ENCODE measurements around the gene NRXN2.

NRXN2 gene

GRCh38 chr11:64643256-64643881, 79.6 kb downstream of the NRXN2 start:
- no peak overlapping the region for H3K27ac ChIP-seq (replicated peaks; ENCODE audit: low read length)
- peaks cover 2 to 3% of the 10 kb centered on the region in 2 donors for H3K9me3 ChIP-seq (replicated peaks in 1 of 2; ENCODE audit: control insufficient read depth in 2 of 2, insufficient read depth in 1 of 2, low read depth in 1 of 2, low read length in 2 of 2)
- H2BK120ac ChIP-seq (ENCODE audit: low read depth, low read length): peak overlapping the region; percentile 47
- H3K4ac ChIP-seq (ENCODE audit: low read length): no peak overlapping the region
- H3K18ac ChIP-seq (ENCODE audit: low read length): peak overlapping the region; percentile 98
- peaks cover 13 to 30% of the 10 kb centered on the region in 2 donors for H3K4me1 ChIP-seq (ENCODE audit: control insufficient read depth in 2 of 2, insufficient read depth in 1 of 2, low read depth in 1 of 2, low read length in 2 of 2)
- peak overlapping the region; percentile 88 for H3K9ac ChIP-seq (ENCODE audit: low read depth, low read length, poor library complexity)
- no peak for DNase-seq (ENCODE audit: low spot score)
- H2BK15ac ChIP-seq (ENCODE audit: low read length): no peak overlapping the region
- H3K4me3 ChIP-seq (ENCODE audit: low read length in 2 of 2): peak overlapping the region; percentile 48 to 89
- H2AFZ ChIP-seq (ENCODE audit: low read length): peak overlapping the region; percentile 82
- WGBS, 2 donors (ENCODE audit: extremely low coverage in 2 of 2, insufficient read length in 2 of 2, insufficient replicate concordance in 1 of 2): no CpG with 5 or more reads among the region's 53 CpGs
- no peak overlapping the region for H2BK5ac ChIP-seq (ENCODE audit: low read length)
- peak overlapping the region; percentile 91 for H3K4me2 ChIP-seq (ENCODE audit: insufficient read depth, low read length, poor library complexity, severe bottlenecking)
- H4K8ac ChIP-seq (ENCODE audit: low read depth, low read length): peak overlapping the region; percentile 83
- H3K14ac ChIP-seq (ENCODE audit: low read length): no peak overlapping the region
- no peak overlapping the region for H4K91ac ChIP-seq (ENCODE audit: low read depth, low read length, poor library complexity)
- H3K79me1 ChIP-seq (ENCODE audit: low read depth, low read length): peaks cover 7% of the 10 kb centered on the region
- peaks cover 8 to 54% (median 37%) of the 10 kb centered on the region in 3 experiments for H3K27me3 ChIP-seq (ENCODE audit: control insufficient read depth in 3 of 3, insufficient read depth in 3 of 3, low read depth in 1 of 3, low read length in 3 of 3)
- peak overlapping the region; percentile 22 for H3K23ac ChIP-seq (ENCODE audit: low read depth, low read length, poor library complexity)
- H2BK12ac ChIP-seq (ENCODE audit: low read length): no peak overlapping the region
- H2AK5ac ChIP-seq (ENCODE audit: low read depth, low read length): peak overlapping the region; percentile 90
- H3K36me3 ChIP-seq (replicated peaks in 1 of 2; ENCODE audit: control insufficient read depth in 2 of 2, insufficient read depth in 2 of 2, low read length in 2 of 2): no peaks in the 10 kb centered on the region

- H2BK5ac ChIP-seq (ENCODE audit: low read length): no peak overlapping the region
- H3K79me1 ChIP-seq (ENCODE audit: low read depth, low read length): peaks cover 7% of the 10 kb centered on the region
- no peak for DNase-seq (ENCODE audit: low spot score)
- H3K4me2 ChIP-seq (ENCODE audit: insufficient read depth, low read length, poor library complexity, severe bottlenecking): peak overlapping the region; percentile 91
- H3K23ac ChIP-seq (ENCODE audit: low read depth, low read length, poor library complexity): peak overlapping the region; percentile 22
- no peak overlapping the region for H3K27ac ChIP-seq (replicated peaks; ENCODE audit: low read length)
- peak overlapping the region; percentile 82 for H2AFZ ChIP-seq (ENCODE audit: low read length)
- H3K14ac ChIP-seq (ENCODE audit: low read length): peak overlapping the region; percentile 65
- H2BK15ac ChIP-seq (ENCODE audit: low read length): no peak overlapping the region
- H3K9me3 ChIP-seq (replicated peaks in 1 of 2; ENCODE audit: control insufficient read depth in 2 of 2, insufficient read depth in 1 of 2, low read depth in 1 of 2, low read length in 2 of 2): peaks cover 2 to 3% of the 10 kb centered on the region in 2 donors
- no peak overlapping the region for H3K4ac ChIP-seq (ENCODE audit: low read length)
- no CpG with 5 or more reads among the region's 36 CpGs for WGBS, 2 donors (ENCODE audit: extremely low coverage in 2 of 2, insufficient read length in 2 of 2, insufficient replicate concordance in 1 of 2)
- peak overlapping the region; percentile 88 for H3K9ac ChIP-seq (ENCODE audit: low read depth, low read length, poor library complexity)
- H4K8ac ChIP-seq (ENCODE audit: low read depth, low read length): no peak overlapping the region
- H3K4me3 ChIP-seq (ENCODE audit: low read length in 2 of 2): peak overlapping the region; percentile 48 to 89
- no peaks in the 10 kb centered on the region for H3K36me3 ChIP-seq (replicated peaks in 1 of 2; ENCODE audit: control insufficient read depth in 2 of 2, insufficient read depth in 2 of 2, low read length in 2 of 2)
- H4K91ac ChIP-seq (ENCODE audit: low read depth, low read length, poor library complexity): peak overlapping the region; percentile 56
- peak overlapping the region; percentile 82 for H2AK5ac ChIP-seq (ENCODE audit: low read depth, low read length)
- peaks cover 13 to 30% of the 10 kb centered on the region in 2 donors for H3K4me1 ChIP-seq (ENCODE audit: control insufficient read depth in 2 of 2, insufficient read depth in 1 of 2, low read depth in 1 of 2, low read length in 2 of 2)
- peak overlapping the region; percentile 47 for H2BK120ac ChIP-seq (ENCODE audit: low read depth, low read length)
- no peak overlapping the region for H2BK12ac ChIP-seq (ENCODE audit: low read length)
- H3K27me3 ChIP-seq (ENCODE audit: control insufficient read depth in 3 of 3, insufficient read depth in 3 of 3, low read depth in 1 of 3, low read length in 3 of 3): peaks cover 8 to 54% (median 37%) of the 10 kb centered on the region in 3 experiments
- H3K18ac ChIP-seq (ENCODE audit: low read length): peak overlapping the region; percentile 98
These were observed 80.1 kb downstream of the NRXN2 start for GRCh38 chr11:64642871-64643255.

GRCh38 chr11:64642418-64642735, 80.6 kb downstream of the NRXN2 start:
- Histone ChIP-seq H2AFZ (ENCODE audit: low read length) (no peak overlapping the region), H3K27me3 (ENCODE audit: control insufficient read depth in 3 of 3, insufficient read depth in 3 of 3, low read depth in 1 of 3, low read length in 3 of 3) (peaks cover 8 to 54% (median 37%) of the 10 kb centered on the region in 3 experiments), H3K14ac (ENCODE audit: low read length) (no peak overlapping the region), H3K4me3 (ENCODE audit: low read length in 2 of 2) (peak overlapping the region; percentile 38 to 89), H4K91ac (ENCODE audit: low read depth, low read length, poor library complexity) (no peak overlapping the region), H2BK120ac (ENCODE audit: low read depth, low read length) (no peak overlapping the region), H3K4me2 (ENCODE audit: insufficient read depth, low read length, poor library complexity, severe bottlenecking) (peak overlapping the region; percentile 91), H2BK15ac (ENCODE audit: low read length) (peak overlapping the region; percentile 93), H2BK12ac (ENCODE audit: low read length) (no peak overlapping the region), H3K23ac (ENCODE audit: low read depth, low read length, poor library complexity) (peak overlapping the region; percentile 19), H3K4ac (ENCODE audit: low read length) (peak overlapping the region; percentile 80), H2BK5ac (ENCODE audit: low read length) (no peak overlapping the region), H3K9ac (ENCODE audit: low read depth, low read length, poor library complexity) (peak overlapping the region; percentile 92), H2AK5ac (ENCODE audit: low read depth, low read length) (peak overlapping the region; percentile 82), H3K18ac (ENCODE audit: low read length) (peak overlapping the region; percentile 98), H3K79me1 (ENCODE audit: low read depth, low read length) (peaks cover 7% of the 10 kb centered on the region), H3K9me3 (replicated peaks in 1 of 2; ENCODE audit: control insufficient read depth in 2 of 2, insufficient read depth in 1 of 2, low read depth in 1 of 2, low read length in 2 of 2) (peaks cover 2 to 3% of the 10 kb centered on the region in 2 donors), H3K4me1 (ENCODE audit: control insufficient read depth in 2 of 2, insufficient read depth in 1 of 2, low read depth in 1 of 2, low read length in 2 of 2) (peaks cover 13 to 35% of the 10 kb centered on the region in 2 donors), H3K27ac (replicated peaks; ENCODE audit: low read length) (no peak overlapping the region), H3K36me3 (replicated peaks in 1 of 2; ENCODE audit: control insufficient read depth in 2 of 2, insufficient read depth in 2 of 2, low read length in 2 of 2) (no peaks in the 10 kb centered on the region), H4K8ac (ENCODE audit: low read depth, low read length) (no peak overlapping the region)
- no peak for DNase-seq (ENCODE audit: low spot score)
- WGBS, 2 donors (ENCODE audit: extremely low coverage in 2 of 2, insufficient read length in 2 of 2, insufficient replicate concordance in 1 of 2): no CpG with 5 or more reads among the region's 30 CpGs

- H3K36me3 ChIP-seq (replicated peaks in 1 of 2; ENCODE audit: control insufficient read depth in 2 of 2, insufficient read depth in 2 of 2, low read length in 2 of 2): no peaks in the 10 kb centered on the region
- peak overlapping the region; percentile 80 for H3K4ac ChIP-seq (ENCODE audit: low read length)
- H3K9ac ChIP-seq (ENCODE audit: low read depth, low read length, poor library complexity): peak overlapping the region; percentile 92
- no peak overlapping the region for H2BK5ac ChIP-seq (ENCODE audit: low read length)
- H3K23ac ChIP-seq (ENCODE audit: low read depth, low read length, poor library complexity): peak overlapping the region; percentile 52
- H4K8ac ChIP-seq (ENCODE audit: low read depth, low read length): no peak overlapping the region
- peaks cover 2 to 3% of the 10 kb centered on the region in 2 donors for H3K9me3 ChIP-seq (replicated peaks in 1 of 2; ENCODE audit: control insufficient read depth in 2 of 2, insufficient read depth in 1 of 2, low read depth in 1 of 2, low read length in 2 of 2)
- peak overlapping the region; percentile 93 for H2BK15ac ChIP-seq (ENCODE audit: low read length)
- WGBS, 2 donors (ENCODE audit: extremely low coverage in 2 of 2, insufficient read length in 2 of 2, insufficient replicate concordance in 1 of 2): no CpG with 5 or more reads among the region's 11 CpGs
- peak overlapping the region; percentile 82 for H2AK5ac ChIP-seq (ENCODE audit: low read depth, low read length)
- peak overlapping the region; percentile 38 to 89 for H3K4me3 ChIP-seq (ENCODE audit: low read length in 2 of 2)
- no peak overlapping the region for H2AFZ ChIP-seq (ENCODE audit: low read length)
- DNase-seq (ENCODE audit: low spot score): no peak
- peaks cover 13 to 41% of the 10 kb centered on the region in 2 donors for H3K4me1 ChIP-seq (ENCODE audit: control insufficient read depth in 2 of 2, insufficient read depth in 1 of 2, low read depth in 1 of 2, low read length in 2 of 2)
- H3K18ac ChIP-seq (ENCODE audit: low read length): peak overlapping the region; percentile 98
- H3K79me1 ChIP-seq (ENCODE audit: low read depth, low read length): peaks cover 9% of the 10 kb centered on the region
- peaks cover 8 to 54% (median 37%) of the 10 kb centered on the region in 3 experiments for H3K27me3 ChIP-seq (ENCODE audit: control insufficient read depth in 3 of 3, insufficient read depth in 3 of 3, low read depth in 1 of 3, low read length in 3 of 3)
- no peak overlapping the region for H3K27ac ChIP-seq (replicated peaks; ENCODE audit: low read length)
- H3K14ac ChIP-seq (ENCODE audit: low read length): no peak overlapping the region
- no peak overlapping the region for H2BK120ac ChIP-seq (ENCODE audit: low read depth, low read length)
- H3K4me2 ChIP-seq (ENCODE audit: insufficient read depth, low read length, poor library complexity, severe bottlenecking): peak overlapping the region; percentile 91
- H4K91ac ChIP-seq (ENCODE audit: low read depth, low read length, poor library complexity): no peak overlapping the region
- peak overlapping the region; percentile 4 for H2BK12ac ChIP-seq (ENCODE audit: low read length)
These were observed 81.2 kb downstream of the NRXN2 start for GRCh38 chr11:64641596-64642417.

Measured in neuronal stem cell (in vitro differentiated cells).